Measurements from ENCODE around the gene AHRR.
"Not testable (repeated sequence)": the region's sequence is repeated elsewhere in the genome, so short reads cannot be mapped to it uniquely, and the experiment has no call there.

Gene AHRR

DNA sequence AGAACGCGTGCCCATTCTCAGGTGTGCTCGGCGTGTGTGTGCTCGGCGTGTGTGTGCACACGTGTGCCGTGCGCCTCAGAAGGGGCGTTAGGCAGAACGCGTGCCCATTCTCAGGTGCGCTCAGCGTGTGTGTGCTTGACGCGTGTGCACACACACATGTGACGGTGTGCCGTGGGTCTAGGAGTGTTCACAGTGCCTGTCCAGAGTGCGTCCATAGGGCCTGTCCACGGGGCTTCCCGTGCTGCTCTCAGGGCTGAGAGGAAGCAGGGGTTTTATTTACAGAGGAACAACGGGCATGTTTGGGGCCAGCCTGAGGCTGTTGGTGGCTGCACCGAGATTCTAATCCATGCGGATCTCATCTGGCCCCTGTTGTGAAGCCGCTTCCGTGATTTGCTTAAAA, 14.2 kb upstream of the AHRR start:
- DNase-seq (ENCODE audit: insufficient read length, low spot score), result no peak
- FAIRE-seq, result no peak
- TF ChIP-seq, protein P1, sequence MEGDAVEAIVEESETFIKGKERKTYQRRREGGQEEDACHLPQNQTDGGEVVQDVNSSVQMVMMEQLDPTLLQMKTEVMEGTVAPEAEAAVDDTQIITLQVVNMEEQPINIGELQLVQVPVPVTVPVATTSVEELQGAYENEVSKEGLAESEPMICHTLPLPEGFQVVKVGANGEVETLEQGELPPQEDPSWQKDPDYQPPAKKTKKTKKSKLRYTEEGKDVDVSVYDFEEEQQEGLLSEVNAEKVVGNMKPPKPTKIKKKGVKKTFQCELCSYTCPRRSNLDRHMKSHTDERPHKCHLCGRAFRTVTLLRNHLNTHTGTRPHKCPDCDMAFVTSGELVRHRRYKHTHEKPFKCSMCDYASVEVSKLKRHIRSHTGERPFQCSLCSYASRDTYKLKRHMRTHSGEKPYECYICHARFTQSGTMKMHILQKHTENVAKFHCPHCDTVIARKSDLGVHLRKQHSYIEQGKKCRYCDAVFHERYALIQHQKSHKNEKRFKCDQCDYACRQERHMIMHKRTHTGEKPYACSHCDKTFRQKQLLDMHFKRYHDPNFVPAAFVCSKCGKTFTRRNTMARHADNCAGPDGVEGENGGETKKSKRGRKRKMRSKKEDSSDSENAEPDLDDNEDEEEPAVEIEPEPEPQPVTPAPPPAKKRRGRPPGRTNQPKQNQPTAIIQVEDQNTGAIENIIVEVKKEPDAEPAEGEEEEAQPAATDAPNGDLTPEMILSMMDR (IDR thresholded peaks at IDR 0.05; ENCODE audit: insufficient read depth, missing control alignments), result no peak

DNA sequence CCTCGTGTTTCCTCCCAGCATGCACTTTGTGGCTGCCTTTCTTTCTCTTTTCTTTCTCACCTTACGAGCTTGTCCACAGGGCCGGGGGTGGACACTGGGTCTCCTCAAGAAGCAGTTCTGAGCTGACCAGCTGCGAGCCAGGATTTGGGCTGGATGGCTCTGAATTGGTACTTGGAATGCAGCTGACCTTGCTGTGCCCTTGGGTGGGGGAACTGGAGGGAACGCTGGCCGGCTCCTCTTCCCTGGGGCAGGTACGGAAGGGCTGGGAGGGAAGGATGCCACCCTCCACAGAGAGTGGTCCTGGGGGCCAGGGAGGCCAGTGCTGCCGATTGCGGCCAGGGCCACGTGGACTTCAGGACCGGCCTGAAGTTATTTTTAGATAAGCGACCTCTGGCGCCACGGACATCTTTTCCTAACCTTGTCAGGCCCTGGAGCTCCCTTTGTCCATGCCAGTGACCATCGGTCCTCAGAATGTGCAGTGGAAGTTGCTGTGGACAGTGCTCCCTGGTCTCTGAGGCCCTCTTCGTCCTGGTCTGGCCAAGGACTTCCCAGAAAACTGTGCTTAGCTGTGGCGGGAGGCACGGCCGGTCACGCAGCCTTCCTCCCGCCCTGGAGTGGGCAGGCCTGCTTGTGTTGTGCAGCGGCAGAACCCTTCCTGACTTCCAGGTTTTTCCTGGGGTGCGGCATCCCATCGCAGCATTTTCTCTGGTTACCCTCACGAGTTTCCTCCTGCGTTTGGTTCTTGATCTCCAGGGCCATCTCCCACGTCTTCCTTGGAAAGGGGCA, 13.5 kb upstream of the AHRR start:
- TF ChIP-seq, protein P1 (IDR thresholded peaks at IDR 0.05; ENCODE audit: insufficient read depth, missing control alignments), result no peak
- DNase-seq (ENCODE audit: insufficient read length, low spot score) (no peak), FAIRE-seq (no peak)

DNA sequence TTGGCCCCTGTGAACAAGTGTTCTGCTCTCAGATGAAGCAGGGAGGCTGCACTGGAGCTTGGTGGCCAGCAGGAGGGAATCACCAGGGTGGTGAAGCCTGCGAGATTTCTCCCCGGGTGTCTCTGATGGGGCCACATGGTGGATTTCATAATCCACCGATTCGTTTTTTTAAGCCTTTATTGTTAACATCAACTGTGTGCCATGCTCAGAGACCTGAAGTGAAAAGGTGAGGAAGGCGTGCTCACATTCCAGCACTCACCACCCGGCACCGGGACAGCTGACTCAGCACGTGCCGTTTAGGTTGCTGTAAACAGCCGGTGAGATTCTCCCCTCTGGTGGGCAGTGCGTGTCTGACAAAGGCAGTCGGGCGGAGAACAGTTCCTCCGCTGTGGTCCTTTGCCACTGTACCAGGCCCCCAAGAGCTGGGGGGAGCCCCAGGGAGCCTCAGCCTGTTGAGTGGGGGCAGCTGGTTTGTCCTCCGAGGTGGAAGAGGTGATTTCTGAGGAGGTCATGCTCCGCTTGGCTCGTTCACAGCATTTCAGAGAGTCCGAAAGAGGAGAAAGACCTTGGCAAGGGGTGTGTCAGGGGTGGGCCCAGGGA, 12.7 kb upstream of the AHRR start:
- FAIRE-seq (no peak), DNase-seq (ENCODE audit: insufficient read length, low spot score) (no peak)
- TF ChIP-seq, protein P1 (IDR thresholded peaks at IDR 0.05; ENCODE audit: insufficient read depth, missing control alignments), result no peak

DNA sequence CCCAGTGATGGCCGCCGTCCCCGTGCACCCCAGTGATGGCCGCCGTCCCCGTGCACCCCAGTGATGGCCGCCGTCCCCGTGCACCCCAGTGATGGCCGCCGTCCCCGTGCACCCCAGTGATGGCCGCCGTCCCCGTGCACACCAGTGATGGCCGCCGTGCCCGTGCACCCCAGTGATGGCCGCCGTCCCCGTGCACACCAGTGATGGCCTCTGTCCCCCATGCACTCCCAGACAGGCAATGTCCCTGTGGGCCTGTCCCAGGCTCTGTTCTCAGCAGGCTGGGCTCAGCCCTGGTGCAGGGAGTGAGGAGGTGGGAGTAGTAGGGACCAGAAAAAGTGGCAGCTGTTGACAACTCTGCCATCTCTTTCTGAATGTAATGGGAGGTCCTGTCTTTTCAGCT, 11.7 kb upstream of the AHRR start:
- not testable (repeated sequence) for DNase-seq (ENCODE audit: insufficient read length, low spot score); FAIRE-seq

DNA sequence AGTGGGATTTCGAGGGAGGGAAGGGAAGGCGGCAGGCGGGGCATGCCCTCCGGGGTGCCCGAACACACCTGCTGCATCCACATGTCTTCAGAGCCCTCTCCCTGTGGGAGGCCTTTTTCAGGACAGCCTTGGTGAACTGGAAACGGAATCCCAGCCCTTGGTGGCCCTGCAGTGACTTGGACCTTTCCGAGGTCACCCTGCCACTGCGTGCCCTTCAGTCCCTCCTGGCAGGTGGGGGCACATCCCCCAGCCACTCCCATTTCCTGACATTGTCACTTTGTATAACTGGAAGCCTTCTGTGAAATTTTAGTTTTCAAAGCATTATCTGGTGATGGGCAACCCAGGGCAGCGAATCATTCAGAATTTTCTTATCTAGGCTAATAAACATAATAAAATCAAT, 11.0 kb upstream of the AHRR start:
- FAIRE-seq, result no peak
- DNase-seq (ENCODE audit: insufficient read length, low spot score), result no peak
- TF ChIP-seq, protein P1 (IDR thresholded peaks at IDR 0.05; ENCODE audit: insufficient read depth, missing control alignments), result no peak

DNA sequence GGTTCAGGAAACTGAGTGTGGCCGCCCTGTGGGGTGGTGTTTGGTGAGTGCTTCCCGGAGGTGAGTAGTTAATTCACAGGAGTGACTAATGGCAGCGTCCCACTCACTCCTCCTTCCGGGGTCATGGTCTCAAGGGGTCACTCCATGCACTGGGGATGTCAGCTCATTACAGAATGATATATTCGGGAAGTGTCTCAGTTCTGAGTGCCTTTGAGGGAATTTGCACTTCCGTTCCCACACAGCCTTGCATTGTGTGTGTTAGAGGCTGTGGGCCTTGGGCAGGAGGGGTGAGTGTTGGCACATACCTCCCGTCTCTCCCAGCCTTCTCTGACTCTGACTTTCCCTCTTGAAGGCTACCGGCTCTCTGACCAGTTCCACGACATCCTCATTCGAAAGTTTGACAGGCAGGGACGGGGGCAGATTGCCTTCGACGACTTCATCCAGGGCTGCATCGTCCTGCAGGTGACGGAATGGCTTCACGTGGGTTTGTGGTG, 10.5 kb upstream of the AHRR start:
- TF ChIP-seq, protein P1 (IDR thresholded peaks at IDR 0.05; ENCODE audit: insufficient read depth, missing control alignments), result no peak
- FAIRE-seq (no peak), DNase-seq (ENCODE audit: insufficient read length, low spot score) (no peak)

DNA sequence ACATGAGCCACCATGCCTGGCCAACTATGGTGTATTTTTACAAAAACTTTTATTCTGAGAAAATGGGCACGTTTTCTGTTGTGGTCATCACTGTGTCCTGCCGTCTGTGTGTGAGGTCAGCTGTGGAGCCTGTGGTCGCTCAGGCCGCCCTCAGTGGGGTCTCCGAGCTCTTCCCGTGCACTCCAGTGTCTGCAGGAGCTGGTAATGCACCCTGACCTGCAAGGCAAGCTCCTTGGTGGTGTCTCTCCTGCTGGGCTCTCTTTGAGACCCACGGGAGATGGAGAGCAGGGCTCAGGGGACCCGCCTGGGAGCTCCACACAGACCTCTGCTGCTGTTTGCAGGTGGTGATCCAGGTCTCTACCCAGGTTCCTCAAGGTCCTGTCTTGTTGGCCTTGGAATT, 9.6 kb upstream of the AHRR start:
- TF ChIP-seq, protein P1 (IDR thresholded peaks at IDR 0.05; ENCODE audit: insufficient read depth, missing control alignments), result no peak
- DNase-seq (ENCODE audit: insufficient read length, low spot score), result no peak
- no peak for FAIRE-seq
